Measurements from ENCODE around the gene CC2D1B.

- TF ChIP-seq CTCF (IDR thresholded peaks at IDR 0.05; ENCODE audit: low read depth, low read length) (no peak), EZH2phosphoT487 (IDR thresholded peaks at IDR 0.05; ENCODE audit: low read depth) (no peak)
Observed at GRCh38 chr1:52305417-52306226, 60.4 kb downstream of the CC2D1B start.

Data from OCI-LY3 (cell line).